Vagina (tissue), 2 donors: ENCODE results near the gene HSD17B8. TPM values are rescaled to one million over a fixed set of nuclear protein-coding genes. Genes with fewer than 3 reads are reported as not detected.

Source experiments
- DNase-seq, 2 donors: peaks; one replicate each; pipeline ENCODE4 v3.0.0-alpha.2; 2017; ENCODE audit errors: extremely low spot score in 2 of 2
- H3K27ac ChIP-seq: fragments of 200-600 bp; sonication (generic); one replicate; pipeline ENCODE4 v1.5.1; 2019
- H3K27me3 ChIP-seq: fragments of 200-600 bp; sonication (generic); one replicate; pipeline ENCODE4 v1.5.1; 2019
- H3K36me3 ChIP-seq, 2 donors: fragments of 200-600 bp; sonication (generic); one replicate each; pipeline ENCODE4 v1.5.1; 2017 to 2019
- H3K4me1 ChIP-seq: fragments of 200-600 bp; sonication (generic); one replicate; pipeline ENCODE4 v1.5.1; 2019
- H3K4me3 ChIP-seq, 2 donors: fragments of 200-600 bp; sonication (generic); 1 replicate in 1 of 2; 2 replicates in 1 of 2; pipeline ENCODE4 v1.5.1; 2016 to 2019
- H3K9me3 ChIP-seq: fragments of 200-600 bp; sonication (generic); one replicate; pipeline ENCODE4 v1.5.1; 2019
- CTCF ChIP-seq, 3 experiments: fragments of 450-650 bp in 2 of 3; fragments of 200-600 bp in 1 of 3; sonication (generic) in 1 of 3; IDR thresholded peaks; one replicate each; pipeline ENCODE4 v1.5.1; 2017 to 2019; ENCODE audit warnings: antibody characterized with exemption in 3 of 3, mild to moderate bottlenecking in 2 of 3, moderate library complexity in 2 of 3
- POLR2A ChIP-seq, 2 donors: fragments of 450-650 bp; IDR thresholded peaks; one replicate each; pipeline ENCODE4 v1.6.1; 2017; ENCODE audit warnings: antibody characterized with exemption in 2 of 2, mild to moderate bottlenecking in 2 of 2, moderate library complexity in 2 of 2
- POLR2AphosphoS5 ChIP-seq, 2 donors: sonication (generic); formaldehyde crosslinking; IDR thresholded peaks; one replicate each; pipeline ENCODE4 v1.9.0; 2017; ENCODE audit warnings: antibody characterized with exemption in 2 of 2, mild to moderate bottlenecking in 2 of 2, low read depth in 1 of 2; ENCODE audit not compliant: insufficient read depth in 1 of 2
- intact Hi-C: fragments of 100-400 bp; cut with DNase I; formaldehyde crosslinking; loops from one replicate; pipeline ENCODE4 v1.15.1; 2023
- total RNA-seq: library from RNA; depleted of rRNA; stranded (reverse); fragments of >200 nt; gene quantifications from one replicate; pipeline ENCODE4 v1.2.3, GENCODE V29; 2016

The HSD17B8 gene
- total RNA-seq, 1 donor from 2014 or later, result 17.7 TPM

- intact Hi-C loops, result no loop called here
- Histone ChIP-seq H3K9me3 (no peaks in the 10 kb centered on the region), H3K4me1 (peaks cover 12% of the 10 kb centered on the region), H3K4me3 (no peak overlapping the region), H3K27ac (no peak overlapping the region), H3K27me3 (no peaks in the 10 kb centered on the region), H3K36me3 (no peaks in the 10 kb centered on the region)
- TF ChIP-seq POLR2AphosphoS5 (IDR thresholded peaks at IDR 0.05; ENCODE audit: insufficient read depth in 1 of 2, low read depth in 1 of 2), result no peak
- TF ChIP-seq CTCF (IDR thresholded peaks at IDR 0.05), result no peak
- TF ChIP-seq POLR2A (IDR thresholded peaks at IDR 0.05), result no peak
- no peak for DNase-seq
Measured at GRCh38 chr6:33187809-33188208, 16.6 kb upstream of the HSD17B8 start.

- H3K27me3 ChIP-seq, result no peaks in the 10 kb centered on the region
- no peak for DNase-seq
- H3K36me3 ChIP-seq, result no peaks in the 10 kb centered on the region
- no peak overlapping the region for H3K4me3 ChIP-seq
- no peak for TF ChIP-seq POLR2AphosphoS5 (IDR thresholded peaks at IDR 0.05; ENCODE audit: insufficient read depth in 1 of 2, low read depth in 1 of 2)
- TF ChIP-seq CTCF (IDR thresholded peaks at IDR 0.05), result no peak
- TF ChIP-seq POLR2A (IDR thresholded peaks at IDR 0.05), result no peak
- no peaks in the 10 kb centered on the region for H3K9me3 ChIP-seq
- intact Hi-C loops, result no loop called here
- peaks cover 15% of the 10 kb centered on the region for H3K4me1 ChIP-seq
- H3K27ac ChIP-seq, result no peak overlapping the region
Measured at GRCh38 chr6:33189164-33189563, 15.3 kb upstream of the HSD17B8 start.

- H3K4me1 ChIP-seq, result peaks cover 15% of the 10 kb centered on the region
- H3K27ac ChIP-seq, result no peak overlapping the region
- intact Hi-C loops, result no loop called here
- H3K36me3 ChIP-seq, result peaks cover 0 to under 1% of the 10 kb centered on the region in 2 donors
- H3K4me3 ChIP-seq, result no peak overlapping the region
- no peak for DNase-seq
- no peak for TF ChIP-seq POLR2AphosphoS5 (IDR thresholded peaks at IDR 0.05; ENCODE audit: insufficient read depth in 1 of 2, low read depth in 1 of 2)
- TF ChIP-seq POLR2A (IDR thresholded peaks at IDR 0.05), result no peak
- no peak for TF ChIP-seq CTCF (IDR thresholded peaks at IDR 0.05)
- no peaks in the 10 kb centered on the region for H3K27me3 ChIP-seq
- H3K9me3 ChIP-seq, result no peaks in the 10 kb centered on the region
Measured at GRCh38 chr6:33189625-33190448, 14.6 kb upstream of the HSD17B8 start.

- Histone ChIP-seq H3K4me1 (peaks cover 15% of the 10 kb centered on the region), H3K27me3 (no peaks in the 10 kb centered on the region), H3K36me3 (peaks cover 0 to 8% of the 10 kb centered on the region in 2 donors), H3K4me3 (no peak overlapping the region), H3K27ac (no peak overlapping the region), H3K9me3 (no peaks in the 10 kb centered on the region)
- DNase-seq, result no peak
- TF ChIP-seq POLR2A (IDR thresholded peaks at IDR 0.05) (no peak), CTCF (IDR thresholded peaks at IDR 0.05) (no peak), POLR2AphosphoS5 (IDR thresholded peaks at IDR 0.05; ENCODE audit: insufficient read depth in 1 of 2, low read depth in 1 of 2) (no peak)
- intact Hi-C loops, result no loop called here
Measured at GRCh38 chr6:33190504-33191107, 13.8 kb upstream of the HSD17B8 start.
